HG03354 (cell line): ENCODE measurements around the gene EXOC2.

Experiments used
- ATAC-seq: cut with Tn5 transposase; IDR thresholded peaks from one replicate; pipeline ENCODE4 v1.9.1; 2021; ENCODE audit warnings: mild to moderate bottlenecking; ENCODE audit not compliant: unreplicated experiment, poor library complexity, severe bottlenecking

Gene EXOC2

DNA sequence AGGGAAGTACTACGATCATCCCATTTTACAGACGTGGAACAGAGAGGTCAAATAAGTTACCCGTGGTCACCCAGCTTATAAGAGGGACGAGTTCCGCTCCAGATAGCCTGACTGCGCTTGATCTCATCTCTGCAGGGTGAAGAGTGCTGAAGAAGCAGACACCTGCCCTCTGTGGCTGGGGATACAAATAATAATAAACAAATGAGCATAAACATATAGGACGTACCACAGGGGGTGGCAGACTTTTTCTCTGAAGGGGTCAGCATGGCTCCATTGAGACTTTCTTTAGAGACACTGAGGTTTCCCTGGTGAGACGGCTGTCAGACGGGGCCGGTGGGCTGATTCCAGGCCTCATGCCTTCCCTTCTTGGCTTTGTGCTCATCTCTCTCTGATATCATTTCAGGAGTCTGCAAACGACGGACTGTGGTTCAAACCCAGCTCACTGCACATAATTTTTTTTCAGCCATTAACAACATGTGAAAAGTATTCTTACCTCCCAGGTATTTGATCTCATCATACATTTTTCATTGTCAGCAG, 254.2 kb downstream of the EXOC2 start:
- no peak for ATAC-seq

DNA sequence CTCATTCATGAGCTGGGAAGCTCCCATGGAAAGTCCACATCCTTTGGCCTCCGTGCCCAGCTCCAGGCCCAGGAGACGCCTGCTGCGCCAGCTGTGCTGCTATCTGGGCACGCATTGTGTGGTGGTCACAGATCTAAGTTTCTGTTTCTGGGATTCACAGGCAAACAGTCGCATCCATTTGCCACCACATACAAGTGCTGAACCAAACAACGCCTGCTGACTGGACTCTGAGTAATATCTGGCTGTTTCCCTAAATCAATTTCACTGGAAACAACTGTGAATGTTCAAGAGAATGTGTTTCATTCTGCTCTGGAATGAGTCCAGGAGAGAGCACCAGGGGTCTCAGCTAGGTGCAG, 255.9 kb downstream of the EXOC2 start:
- ATAC-seq, result no peak

DNA sequence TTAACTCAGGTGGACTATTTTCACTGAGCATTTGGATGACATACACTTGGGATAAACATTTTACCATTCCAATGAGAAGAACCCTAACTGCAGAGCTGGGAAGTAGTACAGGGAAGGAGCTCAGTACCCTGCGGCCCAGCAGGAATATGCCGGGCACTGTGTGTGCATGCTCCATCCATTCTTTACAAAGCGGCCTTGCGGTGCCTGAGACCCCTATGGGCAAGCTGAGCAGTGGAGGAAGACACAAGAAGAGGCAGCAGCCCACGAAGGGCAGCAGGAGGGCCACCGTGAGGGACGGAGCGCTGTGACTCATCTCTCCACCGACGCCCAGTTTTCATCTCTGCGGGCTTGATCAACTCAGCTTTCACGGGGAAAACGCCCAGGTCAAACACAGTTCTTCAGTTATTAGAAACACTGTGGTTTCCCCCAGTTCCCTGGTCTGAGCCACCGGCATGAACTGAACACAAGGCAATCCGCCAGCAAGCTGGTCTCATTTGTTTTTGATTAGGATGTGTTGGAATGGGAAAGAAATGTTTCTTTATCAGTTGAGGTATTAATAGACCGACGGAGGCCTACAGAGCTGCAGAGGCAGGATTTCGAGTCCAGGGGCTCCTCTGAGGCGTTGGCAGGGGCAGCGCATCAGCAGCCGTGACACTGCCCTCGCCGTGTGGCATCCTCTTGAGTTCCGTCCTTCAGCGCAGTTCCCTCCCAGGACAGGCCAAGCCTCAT, 256.5 kb downstream of the EXOC2 start:
- no peak for ATAC-seq

DNA sequence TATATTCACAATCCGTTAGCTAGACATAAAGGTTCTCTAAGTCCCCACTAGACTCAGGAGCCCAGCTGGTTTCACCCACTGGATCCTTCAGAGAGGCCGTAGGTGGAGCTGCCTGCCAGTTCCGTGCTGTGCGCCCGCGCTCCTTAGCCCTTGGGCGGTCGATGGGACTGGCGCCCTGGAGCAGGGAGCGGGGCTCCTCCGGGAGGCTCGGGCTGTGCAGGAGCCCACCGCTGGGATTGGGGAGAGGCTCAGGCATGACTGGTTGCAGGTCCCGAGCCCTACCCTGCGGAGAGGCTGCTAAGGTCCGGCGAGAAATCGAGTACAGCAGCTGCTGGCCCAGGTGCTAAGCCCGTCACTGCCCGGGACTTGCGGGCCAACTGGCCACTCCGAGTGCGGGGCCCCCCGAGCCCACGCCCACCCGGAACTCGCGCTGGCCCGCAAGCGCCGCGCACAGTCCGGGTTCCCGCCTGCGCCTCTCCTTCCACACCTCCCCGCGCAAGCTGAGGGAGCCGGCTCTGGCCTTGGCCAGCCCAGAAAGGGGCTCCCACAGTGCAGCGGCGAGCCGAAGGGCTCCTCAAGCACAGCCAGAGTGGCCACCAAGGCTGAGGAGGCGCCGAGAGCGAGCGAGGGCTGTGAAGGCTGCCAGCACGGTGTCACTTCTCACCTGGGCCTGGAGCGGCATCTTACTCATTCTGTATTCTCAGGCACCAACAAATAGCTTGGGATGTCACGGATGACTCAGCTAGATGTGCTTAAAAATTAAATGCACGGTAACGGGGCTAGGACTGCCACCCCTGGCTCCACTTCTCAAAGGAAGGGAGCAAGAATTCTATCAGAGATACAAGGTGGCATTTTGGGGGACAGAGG, 257.3 kb downstream of the EXOC2 start:
- ATAC-seq, result no peak
